Measurements from ENCODE around the gene SLC35F4.

The SLC35F4 gene

GRCh38 chr14:57704763-57705162, 161.1 kb downstream of the SLC35F4 start:
- DNase-seq (ENCODE audit: low read depth in 1 of 2, low spot score in 1 of 2): no peak
- Histone ChIP-seq H3K27me3 (ENCODE audit: insufficient read depth, poor library complexity, severe bottlenecking) (no peaks in the 10 kb centered on the region), H3K4me3 (replicated peaks; ENCODE audit: insufficient read depth, low read length) (no peak overlapping the region), H3K27ac (replicated peaks) (no peak overlapping the region)
- TF ChIP-seq, protein P1, sequence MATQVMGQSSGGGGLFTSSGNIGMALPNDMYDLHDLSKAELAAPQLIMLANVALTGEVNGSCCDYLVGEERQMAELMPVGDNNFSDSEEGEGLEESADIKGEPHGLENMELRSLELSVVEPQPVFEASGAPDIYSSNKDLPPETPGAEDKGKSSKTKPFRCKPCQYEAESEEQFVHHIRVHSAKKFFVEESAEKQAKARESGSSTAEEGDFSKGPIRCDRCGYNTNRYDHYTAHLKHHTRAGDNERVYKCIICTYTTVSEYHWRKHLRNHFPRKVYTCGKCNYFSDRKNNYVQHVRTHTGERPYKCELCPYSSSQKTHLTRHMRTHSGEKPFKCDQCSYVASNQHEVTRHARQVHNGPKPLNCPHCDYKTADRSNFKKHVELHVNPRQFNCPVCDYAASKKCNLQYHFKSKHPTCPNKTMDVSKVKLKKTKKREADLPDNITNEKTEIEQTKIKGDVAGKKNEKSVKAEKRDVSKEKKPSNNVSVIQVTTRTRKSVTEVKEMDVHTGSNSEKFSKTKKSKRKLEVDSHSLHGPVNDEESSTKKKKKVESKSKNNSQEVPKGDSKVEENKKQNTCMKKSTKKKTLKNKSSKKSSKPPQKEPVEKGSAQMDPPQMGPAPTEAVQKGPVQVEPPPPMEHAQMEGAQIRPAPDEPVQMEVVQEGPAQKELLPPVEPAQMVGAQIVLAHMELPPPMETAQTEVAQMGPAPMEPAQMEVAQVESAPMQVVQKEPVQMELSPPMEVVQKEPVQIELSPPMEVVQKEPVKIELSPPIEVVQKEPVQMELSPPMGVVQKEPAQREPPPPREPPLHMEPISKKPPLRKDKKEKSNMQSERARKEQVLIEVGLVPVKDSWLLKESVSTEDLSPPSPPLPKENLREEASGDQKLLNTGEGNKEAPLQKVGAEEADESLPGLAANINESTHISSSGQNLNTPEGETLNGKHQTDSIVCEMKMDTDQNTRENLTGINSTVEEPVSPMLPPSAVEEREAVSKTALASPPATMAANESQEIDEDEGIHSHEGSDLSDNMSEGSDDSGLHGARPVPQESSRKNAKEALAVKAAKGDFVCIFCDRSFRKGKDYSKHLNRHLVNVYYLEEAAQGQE (IDR thresholded peaks at IDR 0.05; ENCODE audit: insufficient replicate concordance, low read depth): no peak
- no peak for TF ChIP-seq SPI1 (IDR thresholded peaks at IDR 0.05; ENCODE audit: borderline replicate concordance, low read depth)

DNA sequence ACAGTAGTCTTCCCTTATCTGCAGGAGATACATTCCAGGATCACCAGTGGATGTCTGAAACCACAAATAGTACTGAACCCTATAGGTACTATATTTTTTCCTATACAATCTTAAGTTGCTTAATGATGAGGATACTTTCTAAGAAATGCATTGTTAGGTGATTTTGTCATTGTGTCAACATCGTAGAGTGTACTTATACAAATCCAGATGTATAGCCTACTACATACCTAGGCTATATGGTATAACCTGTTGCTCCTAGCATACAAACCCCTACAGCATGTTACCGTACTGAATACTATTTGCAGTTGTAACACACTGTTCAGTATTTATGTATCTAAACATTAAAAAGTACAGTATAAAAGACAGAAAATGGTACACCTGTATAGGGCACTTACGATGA, 165.9 kb downstream of the SLC35F4 start:
- no peak overlapping the region for H3K4me3 ChIP-seq (replicated peaks; ENCODE audit: insufficient read depth, low read length)
- DNase-seq (ENCODE audit: low read depth in 1 of 2, low spot score in 1 of 2): no peak
- H3K27me3 ChIP-seq (ENCODE audit: insufficient read depth, poor library complexity, severe bottlenecking): no peaks in the 10 kb centered on the region
- TF ChIP-seq, protein P1 (IDR thresholded peaks at IDR 0.05; ENCODE audit: insufficient replicate concordance, low read depth): no peak
- no peak for TF ChIP-seq POLR2AphosphoS5 (IDR thresholded peaks at IDR 0.05; ENCODE audit: low read depth)
- TF ChIP-seq GABPA (IDR thresholded peaks at IDR 0.05; ENCODE audit: low read depth): no peak
- TF ChIP-seq, protein P2, sequence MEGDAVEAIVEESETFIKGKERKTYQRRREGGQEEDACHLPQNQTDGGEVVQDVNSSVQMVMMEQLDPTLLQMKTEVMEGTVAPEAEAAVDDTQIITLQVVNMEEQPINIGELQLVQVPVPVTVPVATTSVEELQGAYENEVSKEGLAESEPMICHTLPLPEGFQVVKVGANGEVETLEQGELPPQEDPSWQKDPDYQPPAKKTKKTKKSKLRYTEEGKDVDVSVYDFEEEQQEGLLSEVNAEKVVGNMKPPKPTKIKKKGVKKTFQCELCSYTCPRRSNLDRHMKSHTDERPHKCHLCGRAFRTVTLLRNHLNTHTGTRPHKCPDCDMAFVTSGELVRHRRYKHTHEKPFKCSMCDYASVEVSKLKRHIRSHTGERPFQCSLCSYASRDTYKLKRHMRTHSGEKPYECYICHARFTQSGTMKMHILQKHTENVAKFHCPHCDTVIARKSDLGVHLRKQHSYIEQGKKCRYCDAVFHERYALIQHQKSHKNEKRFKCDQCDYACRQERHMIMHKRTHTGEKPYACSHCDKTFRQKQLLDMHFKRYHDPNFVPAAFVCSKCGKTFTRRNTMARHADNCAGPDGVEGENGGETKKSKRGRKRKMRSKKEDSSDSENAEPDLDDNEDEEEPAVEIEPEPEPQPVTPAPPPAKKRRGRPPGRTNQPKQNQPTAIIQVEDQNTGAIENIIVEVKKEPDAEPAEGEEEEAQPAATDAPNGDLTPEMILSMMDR (IDR thresholded peaks at IDR 0.05; ENCODE audit: insufficient read depth, low read length): no peak
- no peak for TF ChIP-seq SPI1 (IDR thresholded peaks at IDR 0.05; ENCODE audit: borderline replicate concordance, low read depth)
- H3K27ac ChIP-seq (replicated peaks): no peak overlapping the region

DNA sequence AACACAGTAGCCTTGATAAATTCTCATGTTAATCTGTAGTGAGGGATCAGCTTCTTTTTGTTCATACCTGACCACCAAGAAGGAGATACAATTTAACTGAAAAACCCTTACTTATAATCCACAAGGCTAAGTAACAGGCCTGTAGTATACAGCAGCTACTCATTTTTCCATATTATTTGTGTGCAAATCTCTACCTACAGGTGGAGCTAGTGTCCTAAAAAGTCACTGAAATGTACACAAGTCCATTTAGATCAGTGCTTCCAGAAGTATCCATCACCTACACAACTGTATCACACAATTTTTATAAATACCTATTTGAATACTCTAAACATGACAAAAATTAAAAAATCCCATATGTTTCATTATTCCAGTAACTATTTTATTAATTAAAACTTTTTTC, 173.2 kb downstream of the SLC35F4 start:
- Histone ChIP-seq H3K4me3 (replicated peaks; ENCODE audit: insufficient read depth, low read length) (no peak overlapping the region), H3K27me3 (ENCODE audit: insufficient read depth, poor library complexity, severe bottlenecking) (no peaks in the 10 kb centered on the region), H3K27ac (replicated peaks) (no peak overlapping the region)
- DNase-seq (ENCODE audit: low read depth in 1 of 2, low spot score in 1 of 2): peak; percentile 2 to 11
- no peak for TF ChIP-seq POLR2AphosphoS5 (IDR thresholded peaks at IDR 0.05; ENCODE audit: low read depth)
- TF ChIP-seq GABPA (IDR thresholded peaks at IDR 0.05; ENCODE audit: low read depth): no peak
- TF ChIP-seq, protein P1 (IDR thresholded peaks at IDR 0.05; ENCODE audit: insufficient replicate concordance, low read depth): no peak
- TF ChIP-seq, protein P2 (IDR thresholded peaks at IDR 0.05; ENCODE audit: insufficient read depth, low read length): peak; percentile 14
- TF ChIP-seq SPI1 (IDR thresholded peaks at IDR 0.05; ENCODE audit: borderline replicate concordance, low read depth): no peak

DNA sequence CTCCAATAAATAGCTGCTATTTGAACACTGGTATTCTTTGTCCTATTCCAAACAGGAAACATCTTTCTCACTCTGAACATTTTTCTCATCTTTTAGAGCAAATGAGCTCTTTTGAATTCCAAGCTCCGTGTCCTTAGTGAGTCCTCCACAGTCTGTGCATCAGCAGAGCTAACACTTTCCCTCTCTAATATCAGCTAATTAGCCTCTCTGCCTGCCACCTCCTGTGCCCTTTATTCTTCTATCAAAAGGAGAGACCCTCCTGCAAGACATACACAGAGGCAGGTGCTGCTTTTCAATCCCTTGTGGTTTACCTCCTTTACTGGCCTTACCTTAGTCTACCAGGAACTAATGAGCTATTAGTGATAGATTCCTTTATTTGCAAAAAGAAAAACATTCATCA, 178.5 kb downstream of the SLC35F4 start:
- Histone ChIP-seq H3K27me3 (ENCODE audit: insufficient read depth, poor library complexity, severe bottlenecking) (peaks cover 3% of the 10 kb centered on the region), H3K27ac (replicated peaks) (no peak overlapping the region), H3K4me3 (replicated peaks; ENCODE audit: insufficient read depth, low read length) (no peak overlapping the region)
- no peak for TF ChIP-seq POLR2AphosphoS5 (IDR thresholded peaks at IDR 0.05; ENCODE audit: low read depth)
- TF ChIP-seq, protein P1 (IDR thresholded peaks at IDR 0.05; ENCODE audit: insufficient replicate concordance, low read depth): no peak
- TF ChIP-seq SPI1 (IDR thresholded peaks at IDR 0.05; ENCODE audit: borderline replicate concordance, low read depth): no peak
- TF ChIP-seq, protein P2 (IDR thresholded peaks at IDR 0.05; ENCODE audit: insufficient read depth, low read length): no peak
- no peak for DNase-seq (ENCODE audit: low read depth in 1 of 2, low spot score in 1 of 2)
